HepG2 (cell line): ENCODE data around the gene JUND. TPM values are rescaled to one million over a fixed set of nuclear protein-coding genes. Genes with fewer than 3 reads are reported as not detected.

Experiments used
- CHD4 ChIP-seq: fragments of 200-600 bp; sonication (generic); IDR thresholded peaks from 2 replicates; pipeline ENCODE4 v1.7.0; 2017; ENCODE audit warnings: mild to moderate bottlenecking, low read length, borderline replicate concordance
- ERF ChIP-seq: IDR thresholded peaks from 2 replicates; pipeline ENCODE4 v1.6.1; 2018; ENCODE audit warnings: missing biosample characterization, missing genetic modification reagents
- FIP1L1 ChIP-seq: fragments of 200-400 bp; formaldehyde crosslinking; IDR thresholded peaks from 2 replicates; pipeline ENCODE4 v1.6.1; 2018; ENCODE audit warnings: low read depth, mild to moderate bottlenecking, low read length, moderate library complexity, borderline replicate concordance; ENCODE audit not compliant: insufficient read depth
- FOXK2 ChIP-seq: fragments of 450-650 bp; IDR thresholded peaks from 2 replicates; pipeline ENCODE4 v1.6.1; 2016
- GTF3A ChIP-seq: sonication (generic); formaldehyde crosslinking; conservative IDR thresholded peaks from 2 replicates; pipeline ENCODE4 v1.4.0; 2020; ENCODE audit warnings: mild to moderate bottlenecking, missing genetic modification reagents
- HOXA3 ChIP-seq: sonication (generic); formaldehyde crosslinking; IDR thresholded peaks from 2 replicates; pipeline ENCODE4 v1.5.0; 2020; ENCODE audit warnings: missing genetic modification reagents
- IRF2 ChIP-seq: IDR thresholded peaks from 2 replicates; pipeline ENCODE4 v1.6.1; 2018; ENCODE audit warnings: missing genetic modification reagents, missing compliant biosample characterization
- MED8 ChIP-seq: sonication (generic); formaldehyde crosslinking; IDR thresholded peaks from 2 replicates; pipeline ENCODE4 v1.8.1; 2023; ENCODE audit warnings: mild to moderate bottlenecking, missing genetic modification reagents; ENCODE audit not compliant: insufficient replicate concordance
- NR2C2 ChIP-seq: sonication (generic); formaldehyde crosslinking; IDR thresholded peaks from 2 replicates; pipeline ENCODE4 v1.4.0; 2020; ENCODE audit warnings: missing genetic modification reagents, mild to moderate bottlenecking, moderate library complexity, borderline replicate concordance
- RFX5 ChIP-seq: IDR thresholded peaks from 2 replicates; pipeline ENCODE4 v1.6.1; 2011; ENCODE audit warnings: low read depth, low read length, improper control_type of control experiment
- STAG1 ChIP-seq: sonication (generic); formaldehyde crosslinking; IDR thresholded peaks from 2 replicates; pipeline ENCODE4 v1.4.0; 2020; ENCODE audit warnings: missing genetic modification reagents
- TEF ChIP-seq: sonication (generic); formaldehyde crosslinking; IDR thresholded peaks from 2 replicates; pipeline ENCODE4 v1.5.0; 2020; ENCODE audit warnings: missing genetic modification reagents
- TOPORS ChIP-seq: sonication (generic); formaldehyde crosslinking; IDR thresholded peaks from 2 replicates; pipeline ENCODE4 v1.8.0; 2023; ENCODE audit warnings: mild to moderate bottlenecking, missing genetic modification reagents
- YEATS4 ChIP-seq: sonication (generic); formaldehyde crosslinking; IDR thresholded peaks from 2 replicates; pipeline ENCODE4 v1.4.0; 2020; ENCODE audit warnings: missing genetic modification reagents, borderline replicate concordance
- ZBTB49 ChIP-seq: sonication (generic); formaldehyde crosslinking; IDR thresholded peaks from 2 replicates; pipeline ENCODE4 v1.4.0; 2020; ENCODE audit warnings: missing genetic modification reagents, borderline replicate concordance
- ZC3H4 ChIP-seq: sonication (generic); formaldehyde crosslinking; IDR thresholded peaks from 2 replicates; pipeline ENCODE4 v1.4.0; 2020; ENCODE audit warnings: missing genetic modification reagents, borderline replicate concordance
- ZNF10 ChIP-seq: sonication (generic); formaldehyde crosslinking; IDR thresholded peaks from 2 replicates; pipeline ENCODE4 v1.4.0; 2020; ENCODE audit warnings: mild to moderate bottlenecking, low read depth, missing genetic modification reagents, borderline replicate concordance
- ZNF232 ChIP-seq: sonication (generic); formaldehyde crosslinking; IDR thresholded peaks from 2 replicates; pipeline ENCODE4 v1.4.0; 2020; ENCODE audit warnings: missing genetic modification reagents, borderline replicate concordance
- ZNF235 ChIP-seq: sonication (generic); formaldehyde crosslinking; IDR thresholded peaks from 2 replicates; pipeline ENCODE4 v1.8.1; 2023; ENCODE audit warnings: mild to moderate bottlenecking, missing genetic modification reagents, borderline replicate concordance
- ZNF530 ChIP-seq: sonication (generic); formaldehyde crosslinking; IDR thresholded peaks from 2 replicates; pipeline ENCODE4 v1.5.0; 2020; ENCODE audit warnings: low read depth, mild to moderate bottlenecking, missing genetic modification reagents
- ZNF737 ChIP-seq: sonication (generic); formaldehyde crosslinking; IDR thresholded peaks from 2 replicates; pipeline ENCODE4 v1.5.0; 2020; ENCODE audit warnings: missing genetic modification reagents, mild to moderate bottlenecking, borderline replicate concordance
- ZNF772 ChIP-seq: sonication (generic); formaldehyde crosslinking; IDR thresholded peaks from 2 replicates; pipeline ENCODE4 v1.5.0; 2020; ENCODE audit warnings: mild to moderate bottlenecking, missing genetic modification reagents
- ZNF816 ChIP-seq: sonication (generic); formaldehyde crosslinking; IDR thresholded peaks from 2 replicates; pipeline ENCODE4 v1.8.0; 2022; ENCODE audit warnings: missing genetic modification reagents, mild to moderate bottlenecking, borderline replicate concordance
- polyA plus RNA-seq, 8 experiments: library from polyadenylated mRNA; depleted of rRNA in 3 of 8; stranded (reverse) in 7 of 8; unstranded in 1 of 8; fragments of >200 nt; fragmentation: Illumina TruSeq in 4 of 8; extraction: Trizol in 4 of 8; gene quantifications; 2 replicates each; pipeline versions ENCODE4 v1.2.1 to v1.2.3, GENCODE V29; 2011 to 2016; ENCODE audit warnings: low read depth in 4 of 8, missing spikeins in 1 of 8, mixed read lengths in 1 of 8; ENCODE audit not compliant: insufficient read depth in 1 of 8
- total RNA-seq, 5 experiments: library from RNA; depleted of rRNA; stranded (reverse); fragments of >200 nt; fragmentation: Illumina TruSeq; extraction: Trizol; gene quantifications; 2 replicates each; pipeline ENCODE4 v1.2.3, GENCODE V29; 2016; ENCODE audit warnings: low read depth in 1 of 5
- TF ChIP-seq, protein P1 (sequence below): IDR thresholded peaks from 2 replicates; pipeline ENCODE4 v1.6.1; 2018; ENCODE audit warnings: missing genetic modification reagents
- TF ChIP-seq, protein P2 (sequence below): IDR thresholded peaks from 2 replicates; pipeline ENCODE4 v1.6.1; 2016; ENCODE audit warnings: low read depth

The JUND gene
- total and polyA plus RNA-seq, 2 of the 13 experiments (the other 11 are each of a cell fraction or from before 2014, with no cell fraction given), result 41.2 to 59.8 TPM

GRCh38 chr19:18274781-18275356 is 6.6 kb downstream of the JUND start (continued):
- TF ChIP-seq MED8 (CRISPR knock-in tag) (no peak), ZNF737 (CRISPR knock-in tag) (no peak), YEATS4 (CRISPR knock-in tag) (peak; percentile 69; the same call in 1 of the 2 replicates), ZNF816 (peak; percentile 52; the same call in 1 of the 2 replicates), STAG1 (peak; percentile 28; the same call in 1 of the 2 replicates), ZNF772 (no peak), IRF2 (CRISPR knock-in tag) (peak; percentile 19; the same call in 1 of the 2 replicates), FOXK2 (no peak), FIP1L1 (no peak), ERF (CRISPR knock-in tag) (peak; percentile 46; the same call in 1 of the 2 replicates), NR2C2 (CRISPR knock-in tag) (peak; percentile 64), ZNF10 (CRISPR knock-in tag) (no peak), TOPORS (no peak), TEF (no peak), ZBTB49 (CRISPR knock-in tag) (no peak), ZNF530 (no peak), GTF3A (CRISPR knock-in tag) (peak; percentile 72; the same call in 1 of the 2 replicates), CHD4 (peak; percentile 13; the same call in 1 of the 2 replicates), HOXA3 (CRISPR knock-in tag) (peak; percentile 69), ZC3H4 (CRISPR knock-in tag) (no peak), RFX5 (0 out of 2 replicates have a peak, but pooled peaks have one; percentile 26), ZNF232 (CRISPR knock-in tag) (no peak), ZNF235 (CRISPR knock-in tag) (no peak)
- TF ChIP-seq, protein P1, sequence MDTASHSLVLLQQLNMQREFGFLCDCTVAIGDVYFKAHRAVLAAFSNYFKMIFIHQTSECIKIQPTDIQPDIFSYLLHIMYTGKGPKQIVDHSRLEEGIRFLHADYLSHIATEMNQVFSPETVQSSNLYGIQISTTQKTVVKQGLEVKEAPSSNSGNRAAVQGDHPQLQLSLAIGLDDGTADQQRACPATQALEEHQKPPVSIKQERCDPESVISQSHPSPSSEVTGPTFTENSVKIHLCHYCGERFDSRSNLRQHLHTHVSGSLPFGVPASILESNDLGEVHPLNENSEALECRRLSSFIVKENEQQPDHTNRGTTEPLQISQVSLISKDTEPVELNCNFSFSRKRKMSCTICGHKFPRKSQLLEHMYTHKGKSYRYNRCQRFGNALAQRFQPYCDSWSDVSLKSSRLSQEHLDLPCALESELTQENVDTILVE (CRISPR knock-in tag), result no peak
- TF ChIP-seq, protein P2, sequence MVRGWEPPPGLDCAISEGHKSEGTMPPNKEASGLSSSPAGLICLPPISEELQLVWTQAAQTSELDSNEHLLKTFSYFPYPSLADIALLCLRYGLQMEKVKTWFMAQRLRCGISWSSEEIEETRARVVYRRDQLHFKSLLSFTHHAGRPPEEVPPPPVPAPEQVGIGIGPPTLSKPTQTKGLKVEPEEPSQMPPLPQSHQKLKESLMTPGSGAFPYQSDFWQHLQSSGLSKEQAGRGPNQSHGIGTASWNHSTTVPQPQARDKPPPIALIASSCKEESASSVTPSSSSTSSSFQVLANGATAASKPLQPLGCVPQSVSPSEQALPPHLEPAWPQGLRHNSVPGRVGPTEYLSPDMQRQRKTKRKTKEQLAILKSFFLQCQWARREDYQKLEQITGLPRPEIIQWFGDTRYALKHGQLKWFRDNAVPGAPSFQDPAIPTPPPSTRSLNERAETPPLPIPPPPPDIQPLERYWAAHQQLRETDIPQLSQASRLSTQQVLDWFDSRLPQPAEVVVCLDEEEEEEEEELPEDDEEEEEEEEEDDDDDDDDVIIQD, result no peak
